K562 treated with DMSO at 1 percent for 12 hours (cell line): Measurements from ENCODE around the gene LIG4. TPM values are rescaled to one million over a fixed set of nuclear protein-coding genes. Genes with fewer than 3 reads are reported as not detected.

Experiments used
- total RNA-seq: library from RNA; unstranded; fragments of 300-600 nt; gene quantifications from 2 replicates; pipeline ENCODE4 v1.2.3, GENCODE V29; 2022; ENCODE audit not compliant: insufficient read depth

The LIG4 gene
- 1.4 and 4.3 TPM in 2 replicates for total RNA-seq

DNA sequence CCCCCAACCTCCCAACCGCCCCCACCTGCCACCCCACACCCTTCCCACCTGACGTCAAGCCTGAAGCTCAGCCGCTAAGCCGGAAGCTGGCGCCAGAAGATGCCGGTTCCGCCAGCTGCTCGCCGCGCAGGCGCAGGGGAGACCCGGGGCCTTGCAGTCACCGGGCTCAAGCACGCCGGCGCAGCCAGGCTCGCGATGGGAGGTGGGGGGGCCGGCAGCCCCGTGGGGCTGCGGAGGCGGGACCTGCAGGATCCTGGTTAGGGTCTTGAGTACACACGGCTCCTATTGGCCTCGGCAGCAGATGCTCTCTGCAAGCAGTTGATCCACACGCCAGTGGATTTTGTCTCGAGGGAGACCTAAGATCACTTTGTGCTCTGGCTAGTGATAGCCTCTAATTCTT, at the start of gene LIG4:
LIG4 (minus strand) TSS at position 101 of the 400 bp plus-strand sequence. CDS start 4,268 bp downstream, outside the sequence.

GRCh38 chr13:108218044-108218974, 3.0 kb upstream of the LIG4 start, which contains the start of gene ABHD13:
Gene ABHD13 (plus strand): TSS chr13:108218392. CDS start chr13:108229219, 10,827 bp downstream.

Other genes with a start within 250 kb of the LIG4 start
- 1.6 and 5.0 TPM in 2 replicates for gene ABHD13, start 2.9 kb upstream of the LIG4 start, total RNA-seq
- 0.54 TPM in 1 of 2 replicates, not detected in the other for gene TNFSF13B, start 54.2 kb upstream of the LIG4 start, total RNA-seq